ENCODE results near the gene GLRA1.
A peak's percentile ranks its signal among the peaks of the same experiment; 100 is the strongest.
"Not testable (repeated sequence)": the region's sequence is repeated elsewhere in the genome, so short reads cannot be mapped to it uniquely, and the experiment has no call there.

Gene GLRA1

DNA sequence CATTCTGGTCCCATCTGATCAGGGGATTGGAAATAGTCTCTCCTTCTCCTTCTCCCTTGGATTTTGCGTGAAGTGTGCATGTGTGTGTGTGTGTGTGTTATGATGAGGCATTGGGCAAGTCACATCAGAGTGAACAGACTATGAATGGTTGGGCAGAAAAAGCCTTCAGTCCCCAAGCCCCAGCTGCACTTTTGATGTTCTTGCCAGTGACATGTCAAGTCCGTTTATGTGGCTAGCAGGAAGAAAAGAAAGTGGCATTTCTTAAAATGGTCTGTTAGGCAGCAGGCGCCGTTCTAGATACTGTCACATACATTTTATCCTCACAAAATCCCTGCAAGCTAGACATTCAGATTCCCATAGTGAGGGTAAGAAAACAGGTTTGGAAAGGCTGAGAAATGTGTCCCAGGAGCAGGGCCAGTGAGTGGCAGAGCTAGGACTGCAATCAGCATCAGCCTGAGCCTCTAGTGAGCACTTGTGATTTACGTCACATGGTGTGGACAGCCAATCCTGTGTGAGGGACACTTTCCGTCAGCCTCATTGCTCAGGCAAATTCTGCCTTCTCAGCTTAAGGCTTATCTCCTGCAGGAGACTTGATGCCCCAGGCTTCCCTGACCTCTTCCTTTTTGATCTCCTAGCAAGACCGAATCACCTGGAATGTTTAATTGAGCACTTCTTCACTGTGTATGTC is 60.4 kb downstream of the GLRA1 start:
- TF ChIP-seq SP1 (IDR thresholded peaks at IDR 0.05) (no peak), FOXM1 (IDR thresholded peaks at IDR 0.05; ENCODE audit: borderline replicate concordance) (no peak), ZNF384 (IDR thresholded peaks at IDR 0.05) (no peak), TARDBP (IDR thresholded peaks at IDR 0.05) (no peak), ARNT (IDR thresholded peaks at IDR 0.05) (no peak), BHLHE40 (IDR thresholded peaks at IDR 0.05; ENCODE audit: borderline replicate concordance) (no peak), L3MBTL2 (conservative IDR thresholded peaks at IDR 0.05) (no peak), HDGF (IDR thresholded peaks at IDR 0.05; ENCODE audit: borderline replicate concordance) (no peak), ELF4 (IDR thresholded peaks at IDR 0.05) (no peak)
- ChIA-PET POLR2A (no interaction called here), CTCF (interaction anchor here (0.5 to 1.3 kb wide), 2 partner anchors 12 to 279 kb away, joined by 3 read pairs; no protein-coding TSS in a partner anchor)
- peak; percentile 22 for DNase-seq (ENCODE audit: extremely low spot score)

DNA sequence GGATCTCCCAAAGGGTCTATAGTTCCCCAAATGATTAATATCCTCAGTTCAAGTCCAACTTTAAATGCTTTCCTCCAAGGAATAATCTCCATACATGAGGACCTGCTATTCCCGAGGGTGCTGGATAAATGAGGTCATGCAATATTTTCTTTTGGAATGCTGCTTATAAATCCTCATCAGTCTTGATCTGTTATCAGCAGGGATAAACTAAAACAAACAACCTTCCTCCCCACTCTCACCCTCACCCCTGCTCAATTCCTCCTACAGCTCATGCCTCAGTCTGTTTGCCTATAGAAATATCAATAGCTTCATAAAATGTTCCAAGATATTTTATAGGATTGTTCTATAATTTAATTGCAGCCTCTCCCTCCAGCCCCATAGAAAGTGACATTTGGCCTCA is 61.1 kb downstream of the GLRA1 start:
- CTCF ChIA-PET, result interaction anchor here (1.3 kb wide), 1 partner anchor 279 kb away, joined by 3 read pairs; no protein-coding TSS in a partner anchor
- TF ChIP-seq TARDBP (IDR thresholded peaks at IDR 0.05), result no peak
- no peak for TF ChIP-seq BHLHE40 (IDR thresholded peaks at IDR 0.05; ENCODE audit: borderline replicate concordance)
- no peak for TF ChIP-seq FOXA1 (IDR thresholded peaks at IDR 0.05)
- no peak for TF ChIP-seq SP1 (IDR thresholded peaks at IDR 0.05)
- no peak for TF ChIP-seq ZNF384 (IDR thresholded peaks at IDR 0.05)
- TF ChIP-seq SUZ12 (IDR thresholded peaks at IDR 0.05), result no peak
- TF ChIP-seq, protein P1, sequence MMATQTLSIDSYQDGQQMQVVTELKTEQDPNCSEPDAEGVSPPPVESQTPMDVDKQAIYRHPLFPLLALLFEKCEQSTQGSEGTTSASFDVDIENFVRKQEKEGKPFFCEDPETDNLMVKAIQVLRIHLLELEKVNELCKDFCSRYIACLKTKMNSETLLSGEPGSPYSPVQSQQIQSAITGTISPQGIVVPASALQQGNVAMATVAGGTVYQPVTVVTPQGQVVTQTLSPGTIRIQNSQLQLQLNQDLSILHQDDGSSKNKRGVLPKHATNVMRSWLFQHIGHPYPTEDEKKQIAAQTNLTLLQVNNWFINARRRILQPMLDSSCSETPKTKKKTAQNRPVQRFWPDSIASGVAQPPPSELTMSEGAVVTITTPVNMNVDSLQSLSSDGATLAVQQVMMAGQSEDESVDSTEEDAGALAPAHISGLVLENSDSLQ (IDR thresholded peaks at IDR 0.05), result no peak
- DNase-seq (ENCODE audit: extremely low spot score), result no peak
- POLR2A ChIA-PET, result no interaction called here

DNA sequence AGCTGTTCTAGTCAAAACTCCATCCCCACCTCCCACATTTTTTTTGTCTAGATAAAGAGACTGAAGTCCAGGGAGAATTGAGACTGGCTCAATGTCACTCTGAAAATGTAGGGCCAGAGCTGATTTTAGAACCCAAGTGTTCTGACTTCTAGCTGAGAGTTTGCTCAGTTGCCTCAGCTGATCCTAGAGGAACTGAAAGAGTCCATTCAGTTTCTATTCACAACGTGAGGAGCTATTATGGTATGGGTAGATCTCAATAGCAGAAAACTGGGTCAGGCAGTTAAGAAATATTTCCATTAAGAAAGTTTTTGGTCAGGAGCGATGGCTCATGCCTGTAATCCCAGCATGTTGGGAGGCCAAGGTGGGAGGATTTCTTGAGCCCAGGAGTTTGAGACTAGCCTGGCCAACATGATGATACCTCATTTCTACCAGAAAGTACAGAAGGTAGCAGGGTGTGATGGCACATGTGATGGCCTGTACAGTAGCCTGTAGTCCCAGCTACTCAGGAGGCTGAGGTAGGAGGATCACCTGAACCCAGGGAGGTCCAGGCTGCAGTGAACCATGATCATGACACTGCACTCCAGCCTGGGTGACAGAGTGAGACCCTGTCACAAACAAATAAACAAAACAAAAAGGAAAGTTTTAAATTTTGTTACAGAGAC is 61.7 kb downstream of the GLRA1 start:
- ChIA-PET POLR2A (no interaction called here), CTCF (interaction anchor here (0.5 to 1.3 kb wide), 2 partner anchors 18 to 280 kb away, joined by 3 read pairs; no protein-coding TSS in a partner anchor)
- DNase-seq (ENCODE audit: extremely low spot score), result no peak
- no peak for TF ChIP-seq LEF1 (IDR thresholded peaks at IDR 0.05; ENCODE audit: borderline replicate concordance)
- no peak for TF ChIP-seq TARDBP (IDR thresholded peaks at IDR 0.05)
- TF ChIP-seq FOXK2 (IDR thresholded peaks at IDR 0.05), result no peak
- no peak for TF ChIP-seq HDGF (IDR thresholded peaks at IDR 0.05; ENCODE audit: borderline replicate concordance)
- no peak for TF ChIP-seq NFRKB (IDR thresholded peaks at IDR 0.05)
- TF ChIP-seq BHLHE40 (IDR thresholded peaks at IDR 0.05; ENCODE audit: borderline replicate concordance), result no peak
- no peak for TF ChIP-seq CTBP1 (IDR thresholded peaks at IDR 0.05; ENCODE audit: borderline replicate concordance)
- no peak for TF ChIP-seq FOXA1 (IDR thresholded peaks at IDR 0.05)
- TF ChIP-seq FOXM1 (IDR thresholded peaks at IDR 0.05; ENCODE audit: borderline replicate concordance), result no peak
- TF ChIP-seq ARNT (IDR thresholded peaks at IDR 0.05), result no peak
- TF ChIP-seq SP1 (IDR thresholded peaks at IDR 0.05), result no peak
- no peak for TF ChIP-seq ZNF384 (IDR thresholded peaks at IDR 0.05)
- no peak for TF ChIP-seq L3MBTL2 (conservative IDR thresholded peaks at IDR 0.05)
- TF ChIP-seq ELF4 (IDR thresholded peaks at IDR 0.05), result no peak
- TF ChIP-seq SUZ12 (IDR thresholded peaks at IDR 0.05), result no peak
- TF ChIP-seq, protein P1 (IDR thresholded peaks at IDR 0.05), result no peak

DNA sequence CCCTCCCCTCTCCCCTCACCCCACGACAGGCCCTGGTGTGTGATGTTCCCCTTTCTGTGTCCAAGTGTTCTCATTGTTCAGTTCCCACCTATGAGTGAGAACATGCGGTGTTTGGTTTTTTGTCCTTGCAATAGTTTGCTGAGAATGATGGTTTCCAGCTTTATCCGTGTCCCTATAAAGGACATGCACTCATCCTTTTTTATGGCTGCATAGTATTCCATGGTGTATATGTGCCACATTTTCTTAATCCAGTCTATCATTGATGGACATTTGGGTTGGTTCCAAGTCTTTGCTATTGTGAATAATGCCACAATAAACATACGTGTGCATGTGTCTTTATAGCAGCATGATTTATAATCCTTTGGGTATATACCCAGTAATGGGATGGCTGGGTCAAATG is 63.8 kb downstream of the GLRA1 start:
- DNase-seq (ENCODE audit: extremely low spot score); POLR2A ChIA-PET; CTCF ChIA-PET: not testable (repeated sequence)

DNA sequence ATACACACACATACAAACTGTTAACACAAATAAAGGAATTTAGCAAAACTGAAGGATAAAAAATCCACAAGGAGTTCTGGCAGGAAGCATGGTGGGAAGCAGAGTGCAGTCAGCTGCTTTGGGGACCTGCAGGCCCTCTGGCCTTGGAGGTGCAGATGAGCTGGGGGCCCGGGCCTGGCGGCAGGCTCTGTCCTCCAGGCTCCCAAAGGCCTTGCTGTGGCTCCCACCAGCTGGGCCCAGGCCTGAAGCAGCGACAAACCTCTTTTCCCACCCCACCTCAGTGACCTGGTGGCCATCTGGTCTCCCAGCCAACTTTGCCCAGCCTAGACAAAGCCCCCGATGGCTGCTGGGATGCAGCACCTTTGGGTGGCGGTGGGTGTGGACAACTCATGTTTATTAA is 67.8 kb downstream of the GLRA1 start:
- no peak for TF ChIP-seq FOXM1 (IDR thresholded peaks at IDR 0.05; ENCODE audit: borderline replicate concordance)
- TF ChIP-seq NFRKB (IDR thresholded peaks at IDR 0.05), result no peak
- no peak for TF ChIP-seq ZNF384 (IDR thresholded peaks at IDR 0.05)
- TF ChIP-seq ARNT (IDR thresholded peaks at IDR 0.05), result no peak
- TF ChIP-seq SUZ12 (IDR thresholded peaks at IDR 0.05), result no peak
- TF ChIP-seq FOXA1 (IDR thresholded peaks at IDR 0.05), result no peak
- TF ChIP-seq ELF4 (IDR thresholded peaks at IDR 0.05), result no peak
- no peak for TF ChIP-seq SP1 (IDR thresholded peaks at IDR 0.05)
- no peak for TF ChIP-seq L3MBTL2 (conservative IDR thresholded peaks at IDR 0.05)
- no peak for TF ChIP-seq HDGF (IDR thresholded peaks at IDR 0.05; ENCODE audit: borderline replicate concordance)
- no peak for TF ChIP-seq LEF1 (IDR thresholded peaks at IDR 0.05; ENCODE audit: borderline replicate concordance)
- TF ChIP-seq CTBP1 (IDR thresholded peaks at IDR 0.05; ENCODE audit: borderline replicate concordance), result no peak
- no peak for TF ChIP-seq TARDBP (IDR thresholded peaks at IDR 0.05)
- TF ChIP-seq, protein P1 (IDR thresholded peaks at IDR 0.05), result no peak
- no peak for TF ChIP-seq BHLHE40 (IDR thresholded peaks at IDR 0.05; ENCODE audit: borderline replicate concordance)
- TF ChIP-seq FOXK2 (IDR thresholded peaks at IDR 0.05), result no peak
- no peak for DNase-seq (ENCODE audit: extremely low spot score)
- ChIA-PET CTCF (no interaction called here), POLR2A (no interaction called here)

DNA sequence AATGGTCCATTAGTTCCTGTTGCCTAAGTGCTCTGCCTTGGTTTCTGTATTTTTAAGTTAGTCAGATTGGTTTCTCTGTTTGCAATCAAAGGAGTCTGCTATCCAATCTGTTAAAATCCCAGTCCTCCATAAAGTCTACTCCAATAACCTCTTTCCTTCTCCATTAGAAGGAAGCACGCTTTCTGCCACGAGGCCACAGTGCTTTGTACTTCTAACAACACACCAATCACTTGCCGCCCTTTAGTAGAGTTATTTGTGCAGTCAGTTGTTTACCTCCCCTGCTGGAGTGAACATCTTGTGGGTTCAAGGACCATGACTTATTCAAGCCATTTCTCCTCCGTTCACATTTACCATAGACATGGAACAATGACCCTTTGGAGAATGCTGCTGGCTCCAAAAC is 69.0 kb downstream of the GLRA1 start:
- CTCF ChIA-PET, result no interaction called here
- DNase-seq (ENCODE audit: extremely low spot score), result no peak
- POLR2A ChIA-PET, result no interaction called here
- TF ChIP-seq SP1 (IDR thresholded peaks at IDR 0.05), result no peak
- TF ChIP-seq SUZ12 (IDR thresholded peaks at IDR 0.05), result no peak
- TF ChIP-seq FOXK2 (IDR thresholded peaks at IDR 0.05), result no peak
- TF ChIP-seq FOXA1 (IDR thresholded peaks at IDR 0.05), result no peak
- TF ChIP-seq, protein P1 (IDR thresholded peaks at IDR 0.05), result no peak
- TF ChIP-seq HDGF (IDR thresholded peaks at IDR 0.05; ENCODE audit: borderline replicate concordance), result no peak
- TF ChIP-seq FOXM1 (IDR thresholded peaks at IDR 0.05; ENCODE audit: borderline replicate concordance), result no peak

Data from HEK293T (cell line).